ENCODE measurements around the gene MAPK10. TPM values are rescaled to one million over a fixed set of nuclear protein-coding genes. Genes with fewer than 3 reads are reported as not detected.

MAPK10 gene
- total and polyA plus RNA-seq, 2 donors (not counting 1 experiment from before 2014, with no cell fraction given), result 3.8 to 20.0 TPM

GRCh38 chr4:86106475-86106874, 253.4 kb downstream of the MAPK10 start:
- H3K4me3 ChIP-seq (replicated peaks in 1 of 4; ENCODE audit: control extremely low read depth in 1 of 4, insufficient read depth in 1 of 4, low read depth in 3 of 4, low read length in 4 of 4), result no peak overlapping the region
- H3K27me3 ChIP-seq (ENCODE audit: control insufficient read depth, insufficient read depth, low read length), result no peaks in the 10 kb centered on the region
- H3K9me3 ChIP-seq (ENCODE audit: control insufficient read depth, insufficient read depth, low read depth, low read length), result no peaks in the 10 kb centered on the region
- H2AFZ ChIP-seq (ENCODE audit: low read length), result no peak overlapping the region
- H3K36me3 ChIP-seq (ENCODE audit: control insufficient read depth, insufficient read depth, low read length), result no peaks in the 10 kb centered on the region
- no peak for DNase-seq (ENCODE audit: low read depth in 2 of 2)
- H3K4me1 ChIP-seq (ENCODE audit: control insufficient read depth, extremely low read depth, insufficient read depth, low read length), result no peaks in the 10 kb centered on the region
- no peak overlapping the region for H3K27ac ChIP-seq (ENCODE audit: insufficient read depth, low read length)
- H3K9ac ChIP-seq (ENCODE audit: insufficient read depth, low read length), result no peak overlapping the region
- TF ChIP-seq CTCF (conservative IDR thresholded peaks at IDR 0.05 in 1 of 2, IDR thresholded peaks at IDR 0.05 in 1 of 2; ENCODE audit: low read depth in 1 of 2, low read length in 2 of 2) (no peak), EZH2 (IDR thresholded peaks at IDR 0.05; ENCODE audit: low read length, missing control alignments) (no peak)
- H3K4me2 ChIP-seq (ENCODE audit: extremely low read depth, insufficient read depth, low read length), result no peak overlapping the region
- H4K20me1 ChIP-seq (ENCODE audit: control insufficient read depth, extremely low read depth, insufficient read depth, low read length), result no peaks in the 10 kb centered on the region
- no peaks in the 10 kb centered on the region for H3K79me2 ChIP-seq (ENCODE audit: control insufficient read depth, insufficient read depth, low read length)

- Histone ChIP-seq H2AFZ (ENCODE audit: low read length) (no peak overlapping the region), H3K9me3 (ENCODE audit: control insufficient read depth, insufficient read depth, low read depth, low read length) (no peaks in the 10 kb centered on the region), H4K20me1 (ENCODE audit: control insufficient read depth, extremely low read depth, insufficient read depth, low read length) (no peaks in the 10 kb centered on the region), H3K9ac (ENCODE audit: insufficient read depth, low read length) (no peak overlapping the region), H3K27ac (ENCODE audit: insufficient read depth, low read length) (no peak overlapping the region), H3K36me3 (ENCODE audit: control insufficient read depth, insufficient read depth, low read length) (no peaks in the 10 kb centered on the region), H3K4me3 (replicated peaks in 1 of 4; ENCODE audit: control extremely low read depth in 1 of 4, insufficient read depth in 1 of 4, low read depth in 3 of 4, low read length in 4 of 4) (no peak overlapping the region), H3K79me2 (ENCODE audit: control insufficient read depth, insufficient read depth, low read length) (no peaks in the 10 kb centered on the region), H3K4me2 (ENCODE audit: extremely low read depth, insufficient read depth, low read length) (no peak overlapping the region), H3K4me1 (ENCODE audit: control insufficient read depth, extremely low read depth, insufficient read depth, low read length) (no peaks in the 10 kb centered on the region), H3K27me3 (ENCODE audit: control insufficient read depth, insufficient read depth, low read length) (no peaks in the 10 kb centered on the region)
- no peak for DNase-seq (ENCODE audit: low read depth in 2 of 2)
- TF ChIP-seq CTCF (conservative IDR thresholded peaks at IDR 0.05 in 1 of 2, IDR thresholded peaks at IDR 0.05 in 1 of 2; ENCODE audit: low read depth in 1 of 2, low read length in 2 of 2), result no peak
- no peak for TF ChIP-seq EZH2 (IDR thresholded peaks at IDR 0.05; ENCODE audit: low read length, missing control alignments)
Observed at GRCh38 chr4:86101841-86102240, 258.0 kb downstream of the MAPK10 start.

GRCh38 chr4:86101410-86101809, 258.4 kb downstream of the MAPK10 start:
- H3K4me1 ChIP-seq (ENCODE audit: control insufficient read depth, extremely low read depth, insufficient read depth, low read length), result no peaks in the 10 kb centered on the region
- no peaks in the 10 kb centered on the region for H3K36me3 ChIP-seq (ENCODE audit: control insufficient read depth, insufficient read depth, low read length)
- H4K20me1 ChIP-seq (ENCODE audit: control insufficient read depth, extremely low read depth, insufficient read depth, low read length), result no peaks in the 10 kb centered on the region
- no peaks in the 10 kb centered on the region for H3K79me2 ChIP-seq (ENCODE audit: control insufficient read depth, insufficient read depth, low read length)
- no peaks in the 10 kb centered on the region for H3K9me3 ChIP-seq (ENCODE audit: control insufficient read depth, insufficient read depth, low read depth, low read length)
- DNase-seq (ENCODE audit: low read depth in 2 of 2), result no peak
- no peak for TF ChIP-seq CTCF (conservative IDR thresholded peaks at IDR 0.05 in 1 of 2, IDR thresholded peaks at IDR 0.05 in 1 of 2; ENCODE audit: low read depth in 1 of 2, low read length in 2 of 2)
- no peak for TF ChIP-seq EZH2 (IDR thresholded peaks at IDR 0.05; ENCODE audit: low read length, missing control alignments)
- H3K4me2 ChIP-seq (ENCODE audit: extremely low read depth, insufficient read depth, low read length), result no peak overlapping the region
- H3K27ac ChIP-seq (ENCODE audit: insufficient read depth, low read length), result no peak overlapping the region
- no peak overlapping the region for H3K9ac ChIP-seq (ENCODE audit: insufficient read depth, low read length)
- no peak overlapping the region for H3K4me3 ChIP-seq (replicated peaks in 1 of 4; ENCODE audit: control extremely low read depth in 1 of 4, insufficient read depth in 1 of 4, low read depth in 3 of 4, low read length in 4 of 4)
- no peaks in the 10 kb centered on the region for H3K27me3 ChIP-seq (ENCODE audit: control insufficient read depth, insufficient read depth, low read length)
- H2AFZ ChIP-seq (ENCODE audit: low read length), result no peak overlapping the region

Data from fibroblast of lung (primary cell).